WI38 (cell line): ENCODE results near the gene CELF2.

Experiments
- H3K4me3 ChIP-seq: 2 replicates; pipeline ENCODE4 v1.5.1; 2011; ENCODE audit warnings: low read depth, mild to moderate bottlenecking, control low read depth, low read length
- CTCF ChIP-seq: IDR thresholded peaks from 2 replicates; pipeline ENCODE4 v1.5.1; 2012; ENCODE audit warnings: low read depth, mild to moderate bottlenecking, control low read depth, low read length

CELF2 gene

DNA sequence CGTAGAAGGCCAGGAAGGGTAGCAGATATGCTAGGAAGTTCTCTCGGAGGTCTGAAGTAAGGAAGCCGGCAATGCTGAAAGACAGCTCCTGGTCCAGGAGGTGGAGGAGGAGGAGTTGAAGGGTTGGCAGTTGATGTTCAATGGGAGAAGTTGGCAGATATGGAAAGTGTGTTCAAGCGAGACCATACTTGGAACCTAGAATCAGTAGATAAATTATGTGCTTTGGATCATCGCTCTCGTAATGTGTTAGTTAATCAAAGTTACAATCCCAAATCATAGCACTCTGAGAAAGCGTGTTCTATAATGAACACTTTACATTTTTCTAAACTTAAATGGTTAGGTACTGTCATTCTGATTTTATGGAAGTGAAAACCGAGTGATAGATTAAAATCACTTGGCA is 152.9 kb downstream of the CELF2 start:
- TF ChIP-seq CTCF, result no peak
- H3K4me3 ChIP-seq, result no peak overlapping the region

GRCh38 chr10:11170993-11171851 is 153.6 kb downstream of the CELF2 start:
- no peak for TF ChIP-seq CTCF
- H3K4me3 ChIP-seq, result no peak overlapping the region

DNA sequence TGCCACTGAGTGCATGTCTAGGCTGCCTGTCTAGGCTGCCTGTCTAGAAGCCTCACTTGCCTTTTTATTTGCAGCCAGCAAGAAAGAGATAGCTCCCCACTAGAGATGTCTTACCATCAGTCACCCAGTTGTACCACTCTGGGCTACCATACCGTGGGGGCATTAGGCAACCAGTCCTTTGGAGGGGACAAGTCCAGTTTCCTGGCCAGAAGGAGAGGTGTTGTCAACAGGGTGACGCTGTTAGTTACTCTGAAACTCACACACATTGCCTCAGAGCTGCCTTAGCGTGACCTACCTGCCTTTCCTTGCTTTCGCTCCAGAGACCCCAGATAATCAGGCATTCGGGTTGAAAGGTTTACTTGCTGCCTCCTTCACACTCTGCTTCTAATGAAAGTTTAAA is 155.4 kb downstream of the CELF2 start:
- no peak for TF ChIP-seq CTCF
- H3K4me3 ChIP-seq, result no peak overlapping the region

- no peak for TF ChIP-seq CTCF
- no peak overlapping the region for H3K4me3 ChIP-seq
Observed at GRCh38 chr10:11175823-11176243, 158.2 kb downstream of the CELF2 start.

- TF ChIP-seq CTCF, result no peak
- H3K4me3 ChIP-seq, result no peak overlapping the region
Observed at GRCh38 chr10:11176746-11177145, 159.1 kb downstream of the CELF2 start.

DNA sequence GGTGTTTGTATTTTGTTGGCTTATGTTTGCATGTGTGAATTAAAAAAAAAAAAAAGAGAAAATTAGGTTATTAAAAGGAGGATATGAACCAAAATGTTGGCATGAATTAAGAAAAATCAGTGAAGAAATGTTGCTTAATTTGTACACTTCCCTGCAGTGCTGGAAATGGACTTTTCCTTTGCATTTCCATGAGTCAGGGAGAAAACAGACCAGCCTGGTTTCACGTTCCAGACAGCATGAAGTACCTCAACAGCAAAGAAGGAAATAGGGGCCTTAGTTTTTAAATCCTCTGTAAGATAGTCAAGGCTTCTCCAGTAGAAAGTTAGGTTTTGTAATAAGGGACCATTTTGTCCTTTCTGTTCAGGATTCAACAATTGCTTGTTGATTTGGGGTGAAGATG is 159.7 kb downstream of the CELF2 start:
- H3K4me3 ChIP-seq, result no peak overlapping the region
- TF ChIP-seq CTCF, result no peak

GRCh38 chr10:11177926-11178471 is 160.3 kb downstream of the CELF2 start:
- no peak for TF ChIP-seq CTCF

More at GRCh38 chr10:11177926-11178471, 160.3 kb downstream of the CELF2 start:
- H3K4me3 ChIP-seq, result no peak overlapping the region
